ENCODE results near the gene PRRC1.
"Not testable (repeated sequence)": the region's sequence is repeated elsewhere in the genome, so short reads cannot be mapped to it uniquely, and the experiment has no call there.

PRRC1 gene

GRCh38 chr5:127545249-127545648, 27.8 kb downstream of the PRRC1 start:
- not testable (repeated sequence) for DNase-seq (ENCODE audit: low spot score)

GRCh38 chr5:127549551-127549950, 32.1 kb downstream of the PRRC1 start:
- no peak for DNase-seq (ENCODE audit: low spot score)

GRCh38 chr5:127550652-127551409, 33.4 kb downstream of the PRRC1 start:
- DNase-seq (ENCODE audit: low spot score): no peak

GRCh38 chr5:127551410-127552041, 34.1 kb downstream of the PRRC1 start:
- DNase-seq (ENCODE audit: low spot score): no peak

GRCh38 chr5:127555826-127556225, 38.4 kb downstream of the PRRC1 start:
- no peak for DNase-seq (ENCODE audit: low spot score)

GRCh38 chr5:127556609-127557334, 39.3 kb downstream of the PRRC1 start:
- no peak for DNase-seq (ENCODE audit: low spot score)

GRCh38 chr5:127558273-127558672, 40.8 kb downstream of the PRRC1 start:
- no peak for DNase-seq (ENCODE audit: low spot score)

GRCh38 chr5:127561254-127561653, 43.8 kb downstream of the PRRC1 start:
- no peak for DNase-seq (ENCODE audit: low spot score)

- DNase-seq (ENCODE audit: low spot score): no peak
Observed at GRCh38 chr5:127562252-127562651, 44.8 kb downstream of the PRRC1 start.

GRCh38 chr5:127563136-127563535, 45.7 kb downstream of the PRRC1 start:
- no peak for DNase-seq (ENCODE audit: low spot score)

GRCh38 chr5:127564002-127564769, 46.7 kb downstream of the PRRC1 start:
- DNase-seq (ENCODE audit: low spot score): peak; percentile 48

GRCh38 chr5:127565586-127566270, 48.3 kb downstream of the PRRC1 start:
- no peak for DNase-seq (ENCODE audit: low spot score)

GRCh38 chr5:127567026-127567768, 49.8 kb downstream of the PRRC1 start:
- DNase-seq (ENCODE audit: low spot score): no peak

GRCh38 chr5:127568166-127568565, 50.7 kb downstream of the PRRC1 start:
- DNase-seq (ENCODE audit: low spot score): no peak

- not testable (repeated sequence) for DNase-seq (ENCODE audit: low spot score)
Observed at GRCh38 chr5:127569471-127569870, 52.0 kb downstream of the PRRC1 start.

- no peak for DNase-seq (ENCODE audit: low spot score)
Observed at GRCh38 chr5:127571314-127572131, 54.1 kb downstream of the PRRC1 start.

- no peak for DNase-seq (ENCODE audit: low spot score)
Observed at GRCh38 chr5:127572930-127573329, 55.5 kb downstream of the PRRC1 start.

- DNase-seq (ENCODE audit: low spot score): no peak
Observed at GRCh38 chr5:127574852-127575679, 57.6 kb downstream of the PRRC1 start.

- DNase-seq (ENCODE audit: low spot score): no peak
Observed at GRCh38 chr5:127577458-127577857, 60.0 kb downstream of the PRRC1 start.

Measured in CD4-positive, alpha-beta T cell treated with Interleukin-6 at 100 ng/mL for 8 hours (primary cell).